GM20000 (cell line): ENCODE data around the gene COL6A2.

ENCODE experiments used
- DNase-seq: peaks from one replicate; pipeline ENCODE4 v3.0.0; 2012; ENCODE audit warnings: low spot score
- CTCF ChIP-seq: IDR thresholded peaks from 2 replicates; pipeline ENCODE4 v1.5.1; 2012; ENCODE audit warnings: mild to moderate bottlenecking, control low read depth; ENCODE audit errors: extremely low read depth, missing control alignments

COL6A2 gene

GRCh38 chr21:46077674-46078101, 20.2 kb upstream of the COL6A2 start:
- no peak for DNase-seq
- TF ChIP-seq CTCF = no peak

- no peak for TF ChIP-seq CTCF
- no peak for DNase-seq
Observed at GRCh38 chr21:46078322-46078977, 19.5 kb upstream of the COL6A2 start.

GRCh38 chr21:46078978-46079351, 18.9 kb upstream of the COL6A2 start:
- TF ChIP-seq CTCF = no peak
- DNase-seq = no peak

GRCh38 chr21:46079352-46080170, 18.4 kb upstream of the COL6A2 start:
- no peak for TF ChIP-seq CTCF
- no peak for DNase-seq

- no peak for TF ChIP-seq CTCF
- DNase-seq = no peak
Observed at GRCh38 chr21:46080171-46081021, 17.5 kb upstream of the COL6A2 start.

GRCh38 chr21:46081022-46081861, 16.7 kb upstream of the COL6A2 start:
- no peak for TF ChIP-seq CTCF
- no peak for DNase-seq
